Heart left ventricle (tissue), 16 donors: ENCODE measurements around the gene TECPR1. TPM values are rescaled to one million over a fixed set of nuclear protein-coding genes. Genes with fewer than 3 reads are reported as not detected.

Source experiments
- ATAC-seq, 4 donors: fragments of 200-7000 bp; cut with Tn5 transposase; one replicate each; pipeline ENCODE4 v1.9.1; 2020 to 2022; ENCODE audit warnings: moderate library complexity in 4 of 4, mild to moderate bottlenecking in 3 of 4, moderate number of reproducible peaks in 1 of 4
- DNase-seq, 5 donors: peaks; one replicate each; pipeline ENCODE4 v3.0.0-alpha.2; 2020
- H3K27ac ChIP-seq, 12 donors: fragments of 200-600 bp; sonication (generic) in 4 of 12; one replicate each; pipeline versions ENCODE4 v1.5.0 to v1.8.0; 2016 to 2022; ENCODE audit warnings: mild to moderate bottlenecking in 2 of 12
- H3K27me3 ChIP-seq, 9 donors: fragments of 200-600 bp; sonication (generic) in 2 of 9; one replicate each; pipeline versions ENCODE4 v1.5.1 to v1.8.0; 2016 to 2022; ENCODE audit warnings: mild to moderate bottlenecking in 3 of 9
- H3K36me3 ChIP-seq, 9 donors: fragments of 200-600 bp; sonication (generic) in 2 of 9; one replicate each; pipeline versions ENCODE4 v1.5.0 to v1.8.0; 2018 to 2022; ENCODE audit warnings: mild to moderate bottlenecking in 2 of 9
- H3K4me1 ChIP-seq, 12 donors: fragments of 200-600 bp; sonication (generic) in 4 of 12; one replicate each; pipeline versions ENCODE4 v1.5.0 to v1.8.0; 2016 to 2022; ENCODE audit warnings: mild to moderate bottlenecking in 3 of 12
- H3K4me3 ChIP-seq, 12 donors: fragments of 200-600 bp; sonication (generic) in 4 of 12; one replicate each; pipeline versions ENCODE4 v1.5.0 to v1.8.0; 2017 to 2022; ENCODE audit warnings: mild to moderate bottlenecking in 9 of 12, moderate library complexity in 4 of 12
- H3K9me3 ChIP-seq, 12 donors: fragments of 200-600 bp; sonication (generic) in 4 of 12; one replicate each; pipeline versions ENCODE4 v1.5.0 to v1.8.0; 2016 to 2022; ENCODE audit warnings: mild to moderate bottlenecking in 1 of 12
- CTCF ChIP-seq, 12 donors: fragments of 200-600 bp; sonication (generic) in 4 of 12; IDR thresholded peaks; one replicate each; pipeline versions ENCODE4 v1.5.0 to v1.8.0; 2018 to 2022; ENCODE audit warnings: antibody characterized with exemption in 12 of 12, mild to moderate bottlenecking in 5 of 12
- POLR2A ChIP-seq, 2 donors: fragments of 450-650 bp; IDR thresholded peaks; one replicate each; pipeline ENCODE4 v1.6.1; 2017; ENCODE audit warnings: antibody characterized with exemption in 2 of 2, mild to moderate bottlenecking in 2 of 2, moderate library complexity in 2 of 2
- WGBS, 4 donors: extraction: QIAGEN DNeasy Blood & Tissue Kit in 2 of 4; methylation state at CpG; one replicate each; pipeline versions ENCODE4 v1.1.5 to v1.1.7; 2013 to 2018; 5-methylcytosine and 5-hydroxymethylcytosine counted together
- intact Hi-C, 10 donors: fragments of 100-400 bp; cut with DNase I; formaldehyde crosslinking; loops; one replicate each; pipeline versions ENCODE4 v1.11.1 to v1.14.2; 2022
- polyA plus RNA-seq, 2 donors: library from polyadenylated mRNA; stranded (reverse); fragments of 200-250 nt; gene quantifications; one replicate each; pipeline ENCODE4 v1.2.3, GENCODE V29; 2013
- total RNA-seq, 9 donors: library from RNA; depleted of rRNA in 2 of 9; stranded (reverse); fragments of >200 nt in 2 of 9; fragmentation: NEBNext Ultra II Directional in 3 of 9; extraction: Animal tissue kit (Norgen Biotek cat#: 25700) in 3 of 9; gene quantifications; one replicate each; pipeline versions ENCODE4 v1.1.0 to v1.2.4, GENCODE V29; 2016 to 2023
- donor health status: ischemic (EF 13 %, LVEDD 7.1; RV severe dilation, severe dysfunction).
- donor health status: healthy with polysubstance abuse.
- donor health status: DM: no; HTN: yes; CAD: no.
- donor health status: DM: no; HTN: no; CAD: no.
- donor health status: ischemic (EF 25% LVEDD 6.9; RV normal size, moderate dysfunction).
- donor health status: ischemic (EF 25% LVEDD 5.7; RV mildly dilated, moderate dysfunction).
- donor health status: healthy.
- donor health status: DM: yes; HTN: yes; CAD: no.
- donor health status: ischemic (EF 35%, LVEDD 5.7; RV mildly dilated, moderate dysfunction).
- donor health status: nonischemic (EF 11% LVEDD 7.7; RV severe dilation, severe dysfunction).
- donor health status: DM: yes; HTN: yes; CAD: no.
- donor health status: PGD.
- donor health status: ischemic (EF 29% LVEDD 5.4; RV normal size, mild dysfunction).
- donor health status: nonischemic (EF 23%, LVEDD 6.1; RV moderate dilation, normal function).

The TECPR1 gene
- total and polyA plus RNA-seq, 11 donors: 10.9 to 33.0 (median 22.7) TPM

GRCh38 chr7:98166668-98166970, 85.4 kb downstream of the TECPR1 start:
- no peak overlapping the region for H3K4me3 ChIP-seq
- intact Hi-C loops: loop anchor here in 6 of 10 donors (1.0 to 5.0 kb wide), 6 partner anchors 59 to 146 kb away; partner anchors contain the start of gene LMTK2 (in 1 of the 6)
- H3K36me3 ChIP-seq: peaks cover 0 to 6% (median 3%) of the 10 kb centered on the region in 9 donors
- peaks cover 0 to 20% (median 9%) of the 10 kb centered on the region in 12 donors for H3K4me1 ChIP-seq
- no peaks in the 10 kb centered on the region for H3K27me3 ChIP-seq
- WGBS, 4 donors: 79 to 85% (median 85%) methylated on average over 2 of the region's 2 CpGs
- H3K9me3 ChIP-seq: no peaks in the 10 kb centered on the region
- DNase-seq (no peak), ATAC-seq (no peak)
- TF ChIP-seq POLR2A (IDR thresholded peaks at IDR 0.05): no peak
- no peak for TF ChIP-seq CTCF (IDR thresholded peaks at IDR 0.05)
- H3K27ac ChIP-seq: no peak overlapping the region

GRCh38 chr7:98165827-98166667, 86.0 kb downstream of the TECPR1 start:
- intact Hi-C loops: loop anchor here in 7 of 10 donors (1.0 to 5.0 kb wide), 6 partner anchors 59 to 145 kb away; partner anchors contain the start of gene LMTK2 (in 1 of the 7)
- ATAC-seq (peak in 3 of 4 donors; percentile 52 to 68 (median 65)), DNase-seq (peak; percentile 32 to 71 (median 51))
- 68 to 73% (median 69%) methylated on average over 13 to 18 of the region's 18 CpGs for WGBS, 4 donors
- Histone ChIP-seq H3K27ac (no peak overlapping the region), H3K4me1 (peaks cover 0 to 20% (median 9%) of the 10 kb centered on the region in 12 donors), H3K4me3 (no peak overlapping the region), H3K9me3 (no peaks in the 10 kb centered on the region), H3K27me3 (no peaks in the 10 kb centered on the region), H3K36me3 (peaks cover 0 to 4% (median 0%) of the 10 kb centered on the region in 9 donors)
- TF ChIP-seq CTCF (IDR thresholded peaks at IDR 0.05): peak; percentile 48 to 76 (median 64)
- no peak for TF ChIP-seq POLR2A (IDR thresholded peaks at IDR 0.05)

Other genes starting within 250 kb of the TECPR1 start
- gene LMTK2, start 145.4 kb downstream of the TECPR1 start, total RNA-seq: 10 to 100 TPM; 18.8 to 58.3 (median 34.5) TPM
- 10 to 100 TPM in 1 of 2 donors, 1 to 10 TPM in 1; 6.3 to 10.1 TPM for gene LMTK2, start 145.4 kb downstream of the TECPR1 start, polyA plus RNA-seq
- 1 to 10 TPM in 1 of 9 donors, under 1 TPM in 1, not detected in 7; 0.61 to 1.3 TPM for gene BHLHA15, start 40.8 kb downstream of the TECPR1 start, total RNA-seq
- gene BHLHA15, start 40.8 kb downstream of the TECPR1 start, polyA plus RNA-seq: under 1 TPM in 1 of 2 donors, not detected in 1; 0.26 TPM
- gene BRI3, start 29.5 kb upstream of the TECPR1 start, total RNA-seq: 100 to 1,000 TPM in 7 of 9 donors, 10 to 100 TPM in 2; 51.0 to 274 (median 223) TPM
- gene BRI3, start 29.5 kb upstream of the TECPR1 start, polyA plus RNA-seq: 100 to 1,000 TPM; 236 to 237 TPM
- gene BAIAP2L1, start 148.9 kb upstream of the TECPR1 start, total RNA-seq: 1 to 10 TPM in 8 of 9 donors, under 1 TPM in 1; 0.64 to 2.7 (median 1.8) TPM
- gene BAIAP2L1, start 148.9 kb upstream of the TECPR1 start, polyA plus RNA-seq: 1 to 10 TPM; 2.1 to 2.3 TPM